Measurements from ENCODE around the gene HHATL. TPM values are rescaled to one million over a fixed set of nuclear protein-coding genes. Genes with fewer than 3 reads are reported as not detected.

Gene HHATL
- total RNA-seq, 1 donor from 2014 or later: not detected

DNA sequence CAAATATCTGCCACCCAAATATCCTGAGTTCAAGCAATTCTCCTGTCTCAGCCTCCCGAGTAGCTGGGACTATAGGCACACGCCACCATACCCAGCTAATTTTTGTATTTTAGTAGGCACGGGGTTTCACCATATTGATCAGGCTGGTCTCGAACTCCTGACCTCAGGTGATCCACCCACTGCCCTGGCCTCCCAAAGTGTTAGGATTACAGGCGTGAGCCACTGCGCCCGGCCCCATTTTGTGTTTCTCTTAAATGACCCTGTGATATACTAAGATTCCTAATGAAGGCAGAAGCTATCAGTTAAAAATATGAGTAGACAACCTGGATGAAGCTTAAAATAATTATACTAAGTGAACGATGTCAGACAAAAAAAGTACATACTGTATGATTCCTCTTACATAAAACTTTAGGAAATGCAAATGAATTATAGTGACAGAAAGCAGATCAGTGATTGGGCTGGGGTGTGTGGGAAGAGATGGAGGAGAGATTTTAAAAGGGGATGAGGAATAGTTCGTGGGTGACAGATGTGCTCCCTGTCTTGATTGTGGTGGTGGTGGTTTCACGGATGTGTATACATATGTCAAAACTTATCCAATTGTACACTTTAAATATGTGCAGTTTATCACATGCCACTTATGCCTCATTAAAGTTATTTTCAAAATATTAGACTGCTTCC lies 21.1 kb downstream of the HHATL start:
- Mint-ChIP-seq H3K36me3 (ENCODE audit: low read depth) (no peaks in the 10 kb centered on the region), H3K4me1 (ENCODE audit: low read depth) (peaks cover 18% of the 10 kb centered on the region), H3K4me3 (ENCODE audit: unreplicated experiment) (no peak overlapping the region), H3K27me3 (ENCODE audit: low read depth) (peaks cover 6% of the 10 kb centered on the region), H3K9me3 (ENCODE audit: low read depth) (peaks cover 14% of the 10 kb centered on the region), H3K27ac (ENCODE audit: unreplicated experiment) (no peak overlapping the region)
- TF ChIP-seq, protein P1, sequence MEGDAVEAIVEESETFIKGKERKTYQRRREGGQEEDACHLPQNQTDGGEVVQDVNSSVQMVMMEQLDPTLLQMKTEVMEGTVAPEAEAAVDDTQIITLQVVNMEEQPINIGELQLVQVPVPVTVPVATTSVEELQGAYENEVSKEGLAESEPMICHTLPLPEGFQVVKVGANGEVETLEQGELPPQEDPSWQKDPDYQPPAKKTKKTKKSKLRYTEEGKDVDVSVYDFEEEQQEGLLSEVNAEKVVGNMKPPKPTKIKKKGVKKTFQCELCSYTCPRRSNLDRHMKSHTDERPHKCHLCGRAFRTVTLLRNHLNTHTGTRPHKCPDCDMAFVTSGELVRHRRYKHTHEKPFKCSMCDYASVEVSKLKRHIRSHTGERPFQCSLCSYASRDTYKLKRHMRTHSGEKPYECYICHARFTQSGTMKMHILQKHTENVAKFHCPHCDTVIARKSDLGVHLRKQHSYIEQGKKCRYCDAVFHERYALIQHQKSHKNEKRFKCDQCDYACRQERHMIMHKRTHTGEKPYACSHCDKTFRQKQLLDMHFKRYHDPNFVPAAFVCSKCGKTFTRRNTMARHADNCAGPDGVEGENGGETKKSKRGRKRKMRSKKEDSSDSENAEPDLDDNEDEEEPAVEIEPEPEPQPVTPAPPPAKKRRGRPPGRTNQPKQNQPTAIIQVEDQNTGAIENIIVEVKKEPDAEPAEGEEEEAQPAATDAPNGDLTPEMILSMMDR (IDR thresholded peaks at IDR 0.05): no peak
- DNase-seq (ENCODE audit: low spot score): no peak

DNA sequence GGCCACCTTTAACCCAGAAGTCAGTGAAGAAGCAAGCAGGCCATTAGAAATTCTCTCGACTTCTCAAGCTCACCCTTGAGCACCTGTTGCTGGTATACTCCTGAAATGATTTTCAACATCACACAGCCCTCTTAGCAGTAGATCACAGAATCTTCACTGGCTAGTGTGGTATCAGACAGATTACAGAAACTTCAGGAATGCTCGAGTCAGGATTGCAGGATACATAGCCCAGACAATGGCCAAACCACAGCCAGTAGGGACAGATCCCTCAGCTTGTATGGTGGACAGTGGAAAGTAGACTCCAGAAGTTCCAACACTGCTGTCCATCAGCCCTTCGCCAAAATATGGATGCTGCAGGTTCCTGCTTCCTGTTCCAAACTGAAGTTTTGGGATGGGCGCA lies 21.8 kb downstream of the HHATL start:
- peaks cover 18% of the 10 kb centered on the region for H3K4me1 Mint-ChIP-seq (ENCODE audit: low read depth)
- no peak overlapping the region for H3K4me3 Mint-ChIP-seq (ENCODE audit: unreplicated experiment)
- H3K27me3 Mint-ChIP-seq (ENCODE audit: low read depth): peaks cover 6% of the 10 kb centered on the region
- no peak overlapping the region for H3K27ac Mint-ChIP-seq (ENCODE audit: unreplicated experiment)
- DNase-seq (ENCODE audit: low spot score): no peak
- TF ChIP-seq, protein P1 (IDR thresholded peaks at IDR 0.05): no peak
- H3K9me3 Mint-ChIP-seq (ENCODE audit: low read depth): peaks cover 17% of the 10 kb centered on the region
- H3K36me3 Mint-ChIP-seq (ENCODE audit: low read depth): no peaks in the 10 kb centered on the region

DNA sequence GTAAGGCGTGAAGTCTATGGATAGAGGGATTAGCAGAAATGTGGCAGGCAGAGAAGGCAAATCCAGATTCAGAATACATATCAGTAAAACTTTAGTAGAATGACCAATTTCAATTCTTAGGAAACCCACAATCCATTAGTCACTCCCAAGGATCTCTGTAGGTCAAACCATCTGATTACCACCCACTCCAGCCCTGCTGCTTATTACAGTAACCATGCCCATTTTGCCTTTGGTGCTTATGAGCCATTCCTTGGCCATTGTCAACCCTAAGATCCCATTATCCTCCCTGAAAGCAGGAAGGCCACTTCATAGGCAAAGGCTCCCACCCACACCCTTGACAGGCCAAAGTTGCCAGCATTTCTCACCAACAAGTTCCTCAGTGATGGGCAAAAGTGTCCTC lies 22.3 kb downstream of the HHATL start:
- Mint-ChIP-seq H3K36me3 (ENCODE audit: low read depth) (no peaks in the 10 kb centered on the region), H3K27ac (ENCODE audit: unreplicated experiment) (no peak overlapping the region), H3K4me3 (ENCODE audit: unreplicated experiment) (no peak overlapping the region), H3K4me1 (ENCODE audit: low read depth) (peaks cover 18% of the 10 kb centered on the region), H3K27me3 (ENCODE audit: low read depth) (peaks cover 6% of the 10 kb centered on the region), H3K9me3 (ENCODE audit: low read depth) (peaks cover 17% of the 10 kb centered on the region)
- DNase-seq (ENCODE audit: low spot score): no peak
- TF ChIP-seq, protein P1 (IDR thresholded peaks at IDR 0.05): no peak

DNA sequence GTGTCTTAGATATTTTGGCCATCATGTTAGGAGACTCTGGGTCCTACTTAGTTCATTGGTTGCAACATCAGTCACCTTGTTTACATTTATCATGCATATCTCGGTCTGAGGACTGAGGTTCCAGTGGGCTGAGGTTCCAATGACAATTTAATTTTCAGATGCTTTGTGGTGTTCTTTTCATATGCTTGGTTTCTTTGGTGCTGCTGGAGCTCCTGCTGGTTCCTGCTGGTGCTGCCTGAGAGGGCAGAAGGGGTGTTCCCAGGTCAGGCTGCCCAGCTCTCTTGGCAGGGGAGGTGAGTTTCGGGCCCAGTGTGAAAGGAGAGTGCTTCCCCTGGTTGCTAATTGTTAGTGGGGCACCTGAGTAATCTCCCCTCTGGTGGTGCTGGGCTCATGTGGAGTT lies 24.2 kb downstream of the HHATL start:
- Mint-ChIP-seq H3K36me3 (ENCODE audit: low read depth) (no peaks in the 10 kb centered on the region), H3K4me1 (ENCODE audit: low read depth) (peaks cover 12% of the 10 kb centered on the region), H3K27ac (ENCODE audit: unreplicated experiment) (no peak overlapping the region), H3K27me3 (ENCODE audit: low read depth) (peaks cover 6% of the 10 kb centered on the region), H3K4me3 (ENCODE audit: unreplicated experiment) (no peak overlapping the region), H3K9me3 (ENCODE audit: low read depth) (peaks cover 17% of the 10 kb centered on the region)
- DNase-seq (ENCODE audit: low spot score): no peak
- TF ChIP-seq, protein P1 (IDR thresholded peaks at IDR 0.05): no peak

DNA sequence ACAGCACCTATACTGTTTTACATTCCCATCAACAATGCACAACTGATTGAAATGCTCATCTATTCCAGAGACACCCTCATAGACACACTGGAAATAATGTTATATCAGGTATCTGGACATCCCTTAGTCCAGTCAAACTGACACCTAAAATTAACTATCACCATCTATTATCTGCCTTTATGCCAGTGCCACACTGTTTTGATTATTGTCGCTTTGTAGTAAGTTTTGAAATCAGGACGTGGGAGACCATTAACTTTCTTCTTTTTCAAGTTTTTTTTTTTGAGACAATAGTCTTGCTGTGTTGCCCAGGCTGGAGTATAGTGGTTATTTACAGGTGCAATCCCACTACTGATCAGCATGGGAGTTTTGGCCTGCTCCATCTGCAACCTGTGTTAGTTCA lies 26.7 kb downstream of the HHATL start:
- H3K4me3 Mint-ChIP-seq (ENCODE audit: unreplicated experiment): no peak overlapping the region
- H3K27me3 Mint-ChIP-seq (ENCODE audit: low read depth): peaks cover 2% of the 10 kb centered on the region
- H3K36me3 Mint-ChIP-seq (ENCODE audit: low read depth): no peaks in the 10 kb centered on the region
- no peak for DNase-seq (ENCODE audit: low spot score)
- TF ChIP-seq, protein P1 (IDR thresholded peaks at IDR 0.05): no peak
- peaks cover 9% of the 10 kb centered on the region for H3K4me1 Mint-ChIP-seq (ENCODE audit: low read depth)
- H3K9me3 Mint-ChIP-seq (ENCODE audit: low read depth): peaks cover 17% of the 10 kb centered on the region
- no peak overlapping the region for H3K27ac Mint-ChIP-seq (ENCODE audit: unreplicated experiment)
